Keratinocyte (primary cell): ENCODE data around the gene UCP2. TPM values are rescaled to one million over a fixed set of nuclear protein-coding genes. Genes with fewer than 3 reads are reported as not detected.

Experiments
- DNase-seq: peaks from one replicate; pipeline ENCODE4 v3.0.0-alpha.2; 2011; ENCODE audit warnings: low read depth, missing footprints, low spot score
- FAIRE-seq: peaks from 2 replicates; lab custom pipeline; 2011; peaks lifted over from hg19 to GRCh38; lab: Jason Lieb, UNC
- H2AFZ ChIP-seq: 2 replicates; pipeline ENCODE4 v1.6.0; 2012; ENCODE audit warnings: low read length, control low read depth, inconsistent platforms; ENCODE audit not compliant: control insufficient read depth
- H3K27ac ChIP-seq: 2 replicates; pipeline ENCODE4 v1.5.1; 2011; ENCODE audit warnings: low read length; ENCODE audit not compliant: control insufficient read depth, insufficient read depth
- H3K27me3 ChIP-seq: 3 replicates; pipeline ENCODE4 v1.6.0; 2011; ENCODE audit warnings: low read length; ENCODE audit not compliant: control insufficient read depth, insufficient read depth; ENCODE audit errors: extremely low read depth
- H3K36me3 ChIP-seq, 2 experiments: 2 replicates in 1 of 2; 3 replicates in 1 of 2; pipeline ENCODE4 v1.5.1; 2011; ENCODE audit warnings: low read length in 2 of 2, mild to moderate bottlenecking in 1 of 2; ENCODE audit not compliant: control insufficient read depth in 2 of 2, insufficient read depth in 2 of 2; ENCODE audit errors: extremely low read depth in 1 of 2
- H3K4me1 ChIP-seq: 3 replicates; pipeline ENCODE4 v1.5.1; 2011; ENCODE audit warnings: low read length; ENCODE audit not compliant: control insufficient read depth, insufficient read depth; ENCODE audit errors: extremely low read depth
- H3K4me2 ChIP-seq: 3 replicates; pipeline ENCODE4 v1.6.0; 2011; ENCODE audit warnings: low read depth, low read length; ENCODE audit not compliant: control insufficient read depth, insufficient read depth; ENCODE audit errors: extremely low read depth
- H3K4me3 ChIP-seq, 3 experiments: fragments of 200-600 bp in 1 of 3; sonication (generic) in 1 of 3; 2 replicates in 2 of 3; 3 replicates in 1 of 3; pipeline ENCODE4 v1.5.1; 2011 to 2016; ENCODE audit warnings: low read length in 3 of 3, mild to moderate bottlenecking in 3 of 3, control low read depth in 2 of 3, inconsistent platforms in 1 of 3, low read depth in 1 of 3, mixed read lengths in 1 of 3, mixed run types in 1 of 3, moderate library complexity in 1 of 3; ENCODE audit not compliant: control insufficient read depth in 2 of 3, insufficient read depth in 2 of 3; ENCODE audit errors: extremely low read depth in 1 of 3
- H3K79me2 ChIP-seq: 2 replicates; pipeline ENCODE4 v1.6.0; 2012; ENCODE audit warnings: low read length; ENCODE audit not compliant: control insufficient read depth, insufficient read depth
- H3K9ac ChIP-seq: 3 replicates; pipeline ENCODE4 v1.6.0; 2011; ENCODE audit warnings: low read length; ENCODE audit not compliant: control insufficient read depth, insufficient read depth; ENCODE audit errors: extremely low read depth
- H3K9me1 ChIP-seq: 3 replicates; pipeline ENCODE4 v1.6.0; 2011; ENCODE audit warnings: low read length; ENCODE audit not compliant: control insufficient read depth, insufficient read depth; ENCODE audit errors: extremely low read depth
- H3K9me3 ChIP-seq: 2 replicates; pipeline ENCODE4 v1.5.1; 2012; ENCODE audit warnings: low read depth, low read length; ENCODE audit not compliant: control insufficient read depth
- H4K20me1 ChIP-seq: 3 replicates; pipeline ENCODE4 v1.6.0; 2011; ENCODE audit warnings: low read length; ENCODE audit not compliant: control insufficient read depth, insufficient read depth; ENCODE audit errors: extremely low read depth
- CTCF ChIP-seq, 3 experiments: IDR thresholded peaks in 1 of 3; conservative IDR thresholded peaks in 1 of 3; optimal IDR thresholded peaks in 1 of 3; 2 replicates in 2 of 3; 3 replicates in 1 of 3; pipeline versions ENCODE3 to v1.5.1; 2011; ENCODE audit warnings: low read length in 3 of 3, mild to moderate bottlenecking in 3 of 3, moderate library complexity in 2 of 3, control low read depth in 1 of 3, inconsistent platforms in 1 of 3; ENCODE audit not compliant: insufficient read depth in 2 of 3; ENCODE audit errors: extremely low read depth in 1 of 3
- EZH2 ChIP-seq: IDR thresholded peaks from one replicate; pipeline ENCODE4 v1.6.1; 2012; ENCODE audit warnings: inconsistent platforms, mild to moderate bottlenecking, low read length, moderate library complexity
- dilution Hi-C: fragments of 300-500 bp; cut with MboI; formaldehyde crosslinking; loops from one replicate; pipeline ENCODE4 v1.7.0; 2020; ENCODE audit warnings: low sequenced_read_pairs; ENCODE audit not compliant: extremely low pct_ligation_motif_present
- polyA plus RNA-seq, 5 experiments: library from polyadenylated mRNA; depleted of rRNA in 3 of 5; stranded (reverse) in 3 of 5; stranded (forward) in 1 of 5; unstranded in 1 of 5; fragments of >200 nt; gene quantifications; 1 replicate in 1 of 5; 2 replicates in 3 of 5; 3 replicates in 1 of 5; pipeline versions ENCODE4 v1.2.1 to v1.2.3, GENCODE V29; 2011 to 2012; ENCODE audit warnings: missing spikeins in 2 of 5, low read depth in 1 of 5, low replicate concordance in 1 of 5

UCP2 gene
- polyA plus RNA-seq, 1 donor (not counting 4 experiments of a cell fraction or from before 2014, with no cell fraction given) = 1.1 TPM

GRCh38 chr11:73990730-73991129 is 8.1 kb upstream of the UCP2 start:
- Histone ChIP-seq H3K4me2 (no peak overlapping the region), H3K27ac (no peak overlapping the region), H3K9me3 (no peaks in the 10 kb centered on the region), H4K20me1 (no peaks in the 10 kb centered on the region), H3K4me1 (no peaks in the 10 kb centered on the region), H3K9ac (no peak overlapping the region), H3K36me3 (no peaks in the 10 kb centered on the region), H3K9me1 (no peaks in the 10 kb centered on the region), H3K79me2 (no peaks in the 10 kb centered on the region), H3K4me3 (no peak overlapping the region), H2AFZ (no peak overlapping the region), H3K27me3 (no peaks in the 10 kb centered on the region)
- DNase-seq (no peak), FAIRE-seq (no peak)
- no peak for TF ChIP-seq EZH2
- no peak for TF ChIP-seq CTCF (optimal IDR thresholded peaks at IDR 0.05 in 1 of 3, IDR thresholded peaks at IDR 0.05 in 1 of 3, conservative IDR thresholded peaks at IDR 0.05 in 1 of 3; ENCODE audit: extremely low read depth in 1 of 3, insufficient read depth in 2 of 3, low read length in 3 of 3)
- dilution Hi-C loops = no loop called here

- no peak overlapping the region for H3K4me2 ChIP-seq
Observed at GRCh38 chr11:73989156-73989555, 6.5 kb upstream of the UCP2 start.

More at GRCh38 chr11:73989156-73989555, 6.5 kb upstream of the UCP2 start:
- Histone ChIP-seq H3K4me1 (no peaks in the 10 kb centered on the region), H3K79me2 (no peaks in the 10 kb centered on the region), H3K4me3 (no peak overlapping the region), H3K9ac (no peak overlapping the region), H3K9me3 (no peaks in the 10 kb centered on the region), H4K20me1 (no peaks in the 10 kb centered on the region), H3K27ac (no peak overlapping the region), H3K27me3 (no peaks in the 10 kb centered on the region), H2AFZ (no peak overlapping the region), H3K9me1 (no peaks in the 10 kb centered on the region), H3K36me3 (no peaks in the 10 kb centered on the region)
- TF ChIP-seq CTCF (optimal IDR thresholded peaks at IDR 0.05 in 1 of 3, IDR thresholded peaks at IDR 0.05 in 1 of 3, conservative IDR thresholded peaks at IDR 0.05 in 1 of 3; ENCODE audit: extremely low read depth in 1 of 3, insufficient read depth in 2 of 3, low read length in 3 of 3) (no peak), EZH2 (no peak)
- dilution Hi-C loops = no loop called here
- FAIRE-seq = no peak
- DNase-seq = no peak
